IPS-18a (cell line): Measurements from ENCODE around the gene PHF14.

Experiments used
- H3K27ac ChIP-seq: one replicate; pipeline ENCODE4 v1.5.1; 2013; ENCODE audit warnings: low read length
- H3K27me3 ChIP-seq: one replicate; pipeline ENCODE4 v1.6.1; 2013; ENCODE audit warnings: mild to moderate bottlenecking, low read length; ENCODE audit not compliant: control insufficient read depth, insufficient read depth
- H3K36me3 ChIP-seq: one replicate; pipeline ENCODE4 v1.6.1; 2013; ENCODE audit warnings: low read depth, low read length; ENCODE audit not compliant: control insufficient read depth
- H3K4me1 ChIP-seq: one replicate; pipeline ENCODE4 v1.6.1; 2013; ENCODE audit warnings: low read depth, low read length; ENCODE audit not compliant: control insufficient read depth
- H3K4me3 ChIP-seq: one replicate; pipeline ENCODE4 v1.5.1; 2013; ENCODE audit warnings: low read length
- H3K9ac ChIP-seq: one replicate; pipeline ENCODE4 v1.6.1; 2013; ENCODE audit warnings: mild to moderate bottlenecking, low read length, moderate library complexity
- H3K9me3 ChIP-seq: one replicate; pipeline ENCODE4 v1.6.1; 2013; ENCODE audit warnings: low read depth, low read length; ENCODE audit not compliant: control insufficient read depth

PHF14 gene

DNA sequence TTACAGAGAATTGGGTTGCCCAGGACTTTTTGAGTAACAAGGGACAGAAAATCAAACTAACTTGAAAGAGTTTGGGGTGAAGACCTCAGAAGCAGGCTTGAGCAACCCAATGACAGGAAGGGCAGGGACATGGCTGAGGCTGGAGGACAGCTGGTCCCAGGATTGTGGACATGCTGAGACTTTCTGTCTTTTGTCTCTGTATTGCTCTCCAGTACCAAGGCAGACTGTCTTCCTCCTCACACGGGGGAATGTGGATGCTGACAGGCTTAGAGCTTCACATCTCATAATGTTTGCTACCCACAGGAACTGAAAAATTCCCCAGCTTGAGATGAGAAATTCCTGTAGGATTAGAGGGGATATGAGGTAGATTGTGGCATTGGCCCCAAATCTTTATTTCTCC lies 229.6 kb downstream of the PHF14 start:
- no peaks in the 10 kb centered on the region for H3K36me3 ChIP-seq
- no peaks in the 10 kb centered on the region for H3K9me3 ChIP-seq
- H3K27me3 ChIP-seq, result no peaks in the 10 kb centered on the region
- H3K4me3 ChIP-seq, result no peak overlapping the region
- H3K27ac ChIP-seq, result no peak overlapping the region
- H3K9ac ChIP-seq, result no peak overlapping the region
- peaks cover 5% of the 10 kb centered on the region for H3K4me1 ChIP-seq

DNA sequence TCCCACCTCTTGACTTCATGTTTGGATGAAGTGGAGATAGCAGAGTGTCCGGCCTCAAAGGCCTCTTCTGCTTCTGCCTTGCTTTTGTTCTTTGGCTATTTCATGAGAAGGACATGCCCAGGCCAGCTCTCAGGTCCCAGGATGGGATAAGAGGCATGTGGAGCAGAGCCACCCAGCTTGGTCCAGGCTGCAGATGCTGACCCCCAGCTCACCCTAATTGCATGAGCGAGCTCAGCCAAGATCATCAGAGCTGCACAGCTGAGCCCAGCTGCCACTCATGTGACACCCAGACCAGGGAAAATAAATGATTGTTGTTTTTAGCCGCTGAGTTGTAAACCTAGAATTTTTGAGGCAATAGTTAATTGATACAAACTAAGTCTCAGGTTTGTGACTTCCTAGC lies 230.0 kb downstream of the PHF14 start:
- no peaks in the 10 kb centered on the region for H3K9me3 ChIP-seq
- H3K36me3 ChIP-seq, result no peaks in the 10 kb centered on the region
- H3K4me3 ChIP-seq, result no peak overlapping the region
- no peak overlapping the region for H3K9ac ChIP-seq
- H3K4me1 ChIP-seq, result peaks cover 5% of the 10 kb centered on the region
- H3K27me3 ChIP-seq, result no peaks in the 10 kb centered on the region
- no peak overlapping the region for H3K27ac ChIP-seq

DNA sequence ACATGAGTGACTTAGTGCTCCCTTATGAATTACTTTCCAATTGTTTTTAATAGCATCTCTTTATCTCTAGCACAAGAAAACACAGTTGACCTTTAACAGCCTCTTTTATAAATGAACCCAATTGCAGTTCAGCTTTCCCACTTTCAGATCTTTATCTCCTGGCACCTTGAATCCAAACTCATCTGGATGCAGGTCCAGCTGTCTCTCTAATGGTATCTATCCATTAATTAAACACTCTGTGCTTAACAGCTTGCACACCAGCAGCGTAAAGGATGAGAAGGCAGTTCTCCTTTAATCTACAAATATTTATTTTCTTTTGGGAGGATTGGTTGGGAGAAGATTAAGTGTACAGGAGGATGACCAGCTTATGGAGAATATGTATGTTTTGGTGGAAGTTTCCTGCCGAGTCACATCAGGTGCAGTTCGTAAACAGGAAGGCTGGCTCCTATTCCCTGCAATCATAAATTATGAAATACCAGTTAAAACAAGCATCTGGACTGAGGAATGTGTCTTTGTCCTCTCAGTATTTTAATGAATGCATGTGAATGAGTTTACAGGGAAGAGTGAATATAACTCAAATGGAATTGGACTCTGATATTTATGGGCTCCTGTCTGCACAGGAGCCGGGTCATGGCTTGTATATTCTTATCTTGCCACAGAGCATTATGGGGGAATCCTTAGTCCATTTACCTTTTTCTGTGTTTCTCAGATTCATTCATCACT lies 232.7 kb downstream of the PHF14 start:
- Histone ChIP-seq H3K4me1 (no peaks in the 10 kb centered on the region), H3K9ac (no peak overlapping the region), H3K4me3 (no peak overlapping the region), H3K27me3 (no peaks in the 10 kb centered on the region), H3K9me3 (no peaks in the 10 kb centered on the region), H3K27ac (no peak overlapping the region), H3K36me3 (no peaks in the 10 kb centered on the region)

DNA sequence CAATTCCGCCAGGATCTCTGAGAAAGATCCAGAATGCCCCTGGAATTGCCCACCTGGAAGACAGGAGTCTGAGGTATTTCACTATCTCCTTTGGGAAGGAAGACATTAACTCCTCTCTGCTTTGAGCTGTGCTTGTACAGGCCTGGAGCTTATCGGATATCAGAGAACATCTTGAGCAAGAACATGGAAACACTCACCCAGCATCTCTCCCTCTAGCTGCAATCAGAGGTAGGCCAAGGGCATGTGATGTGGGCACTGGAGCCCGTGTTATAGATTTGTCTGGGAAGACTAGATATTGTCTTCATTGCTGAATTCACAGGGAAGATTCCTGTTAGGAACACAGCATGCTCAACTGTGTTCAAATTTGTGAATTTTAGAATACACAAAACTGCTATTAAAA lies 233.9 kb downstream of the PHF14 start:
- H3K9me3 ChIP-seq, result no peaks in the 10 kb centered on the region
- no peak overlapping the region for H3K27ac ChIP-seq
- no peak overlapping the region for H3K9ac ChIP-seq
- H3K36me3 ChIP-seq, result no peaks in the 10 kb centered on the region
- no peaks in the 10 kb centered on the region for H3K27me3 ChIP-seq
- H3K4me1 ChIP-seq, result no peaks in the 10 kb centered on the region
- no peak overlapping the region for H3K4me3 ChIP-seq

DNA sequence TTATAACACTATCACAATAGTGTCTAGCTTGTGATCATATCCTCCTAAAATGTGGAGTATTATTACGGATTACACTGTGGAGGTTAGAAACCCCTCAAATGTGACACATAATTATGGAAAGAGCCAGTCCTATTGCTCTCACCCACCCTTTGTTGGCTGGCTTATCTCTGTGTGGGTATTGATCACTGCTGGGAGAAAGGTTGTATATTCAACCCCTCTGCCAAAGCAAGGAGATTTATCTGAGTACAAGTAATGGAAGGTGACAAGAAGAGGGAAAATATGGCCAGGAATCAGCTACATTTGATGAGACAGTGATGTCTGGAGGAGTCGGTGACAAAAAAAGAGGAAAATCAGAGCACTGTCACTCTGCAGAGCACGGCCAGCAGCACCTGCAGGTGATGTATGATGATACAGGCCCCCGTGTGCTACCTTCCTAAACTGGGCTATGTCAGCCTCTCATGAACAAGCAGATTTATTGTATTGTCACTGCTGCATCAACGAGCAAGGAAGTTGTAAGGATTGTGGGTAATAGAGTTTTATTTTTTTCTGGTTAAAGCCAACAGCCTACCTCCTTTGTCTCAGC lies 235.3 kb downstream of the PHF14 start:
- Histone ChIP-seq H3K9me3 (no peaks in the 10 kb centered on the region), H3K9ac (no peak overlapping the region), H3K27me3 (no peaks in the 10 kb centered on the region), H3K36me3 (no peaks in the 10 kb centered on the region), H3K4me3 (no peak overlapping the region), H3K4me1 (no peaks in the 10 kb centered on the region), H3K27ac (no peak overlapping the region)

DNA sequence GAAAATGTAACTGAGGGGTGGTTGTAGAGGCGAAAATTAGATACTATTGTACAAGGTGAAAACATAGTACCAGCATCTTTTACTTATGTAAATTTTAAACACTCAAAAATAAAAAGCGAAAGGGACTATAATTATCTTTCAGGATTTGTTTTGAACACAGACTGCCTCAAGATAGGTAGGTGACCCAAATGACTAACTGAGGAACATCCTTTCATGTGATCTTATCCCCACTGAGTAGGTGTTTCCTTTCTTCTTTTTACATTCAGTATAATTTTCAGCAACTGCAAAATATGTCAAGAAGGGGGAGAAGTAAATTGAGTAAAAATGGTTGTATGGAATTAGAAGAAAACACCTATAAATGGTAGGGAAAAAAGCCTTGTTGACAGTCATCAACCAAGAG lies 236.7 kb downstream of the PHF14 start:
- Histone ChIP-seq H3K27ac (no peak overlapping the region), H3K4me3 (no peak overlapping the region), H3K27me3 (no peaks in the 10 kb centered on the region), H3K9ac (no peak overlapping the region), H3K4me1 (no peaks in the 10 kb centered on the region), H3K36me3 (no peaks in the 10 kb centered on the region), H3K9me3 (no peaks in the 10 kb centered on the region)

DNA sequence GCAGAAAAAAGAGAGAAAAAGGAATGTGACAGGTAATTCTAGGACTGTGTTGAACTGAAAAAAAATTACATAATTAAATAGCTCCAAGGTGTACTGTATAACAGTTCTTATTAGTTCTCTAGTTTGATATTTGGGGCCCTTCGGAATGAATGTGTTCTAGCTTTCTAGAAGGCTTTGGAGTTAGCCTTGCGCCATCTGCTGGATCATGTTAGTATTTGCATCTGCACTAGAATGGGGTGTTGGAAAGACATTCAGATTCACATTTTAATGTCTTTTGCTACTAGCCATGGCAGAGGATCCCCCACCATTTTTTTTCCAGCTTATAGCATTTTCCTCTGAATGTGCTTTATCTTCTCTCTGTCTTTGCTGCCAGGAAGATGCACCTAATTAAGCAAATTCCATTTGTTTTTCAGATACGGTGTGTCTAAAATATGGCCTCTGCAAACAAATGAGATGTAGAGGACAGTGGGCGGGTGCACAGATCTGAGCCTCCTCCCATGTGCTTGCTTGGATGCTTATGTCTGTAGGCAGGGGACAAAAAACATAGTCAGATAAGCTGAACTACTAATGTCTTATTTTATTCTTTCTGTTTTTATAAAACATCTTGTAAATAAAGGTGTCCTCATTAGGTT lies 238.5 kb downstream of the PHF14 start:
- H3K27me3 ChIP-seq, result no peaks in the 10 kb centered on the region
- no peak overlapping the region for H3K4me3 ChIP-seq
- H3K9me3 ChIP-seq, result no peaks in the 10 kb centered on the region
- H3K9ac ChIP-seq, result no peak overlapping the region
- no peaks in the 10 kb centered on the region for H3K36me3 ChIP-seq
- H3K27ac ChIP-seq, result no peak overlapping the region
- no peaks in the 10 kb centered on the region for H3K4me1 ChIP-seq

DNA sequence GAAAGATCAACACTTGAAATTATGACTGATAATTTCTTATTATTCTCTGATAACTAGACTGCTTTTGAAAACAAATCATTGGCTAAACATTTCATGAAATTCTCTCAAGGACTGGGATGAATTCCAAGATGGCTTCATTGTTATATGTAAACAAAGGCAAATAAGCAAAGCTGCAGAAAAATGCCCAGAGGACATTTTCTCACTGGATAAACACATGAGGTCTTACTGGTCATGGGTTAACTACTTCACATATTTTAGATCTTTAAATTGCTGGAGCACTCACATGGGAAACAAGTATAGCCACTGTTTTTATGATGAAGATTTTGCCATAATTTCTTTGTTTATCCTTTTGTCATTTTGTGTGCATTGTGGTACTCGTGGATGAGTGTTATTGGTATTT lies 239.1 kb downstream of the PHF14 start:
- no peak overlapping the region for H3K4me3 ChIP-seq
- no peak overlapping the region for H3K9ac ChIP-seq
- no peaks in the 10 kb centered on the region for H3K36me3 ChIP-seq
- no peaks in the 10 kb centered on the region for H3K4me1 ChIP-seq
- no peaks in the 10 kb centered on the region for H3K9me3 ChIP-seq
- H3K27me3 ChIP-seq, result no peaks in the 10 kb centered on the region
- no peak overlapping the region for H3K27ac ChIP-seq

DNA sequence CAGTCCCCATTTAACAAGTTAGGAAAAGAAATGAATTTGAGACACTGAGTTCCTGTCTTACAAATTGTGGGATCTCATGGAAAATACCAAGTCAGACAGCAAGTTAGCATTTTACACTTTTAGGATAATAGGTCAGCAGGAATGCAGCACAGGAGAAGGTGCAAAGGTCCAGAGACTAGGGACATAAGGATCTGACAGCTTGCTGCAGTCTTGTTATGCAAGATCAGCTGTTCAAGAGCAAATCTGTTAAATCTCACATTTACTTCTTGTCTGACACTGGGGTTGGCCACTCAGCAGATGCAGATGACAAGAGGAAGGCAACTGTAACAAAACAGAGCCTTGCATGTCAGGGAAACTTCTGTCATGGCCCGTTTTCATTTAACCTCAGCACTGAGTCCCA lies 239.6 kb downstream of the PHF14 start:
- no peaks in the 10 kb centered on the region for H3K4me1 ChIP-seq
- H3K4me3 ChIP-seq, result no peak overlapping the region
- no peak overlapping the region for H3K27ac ChIP-seq
- H3K36me3 ChIP-seq, result no peaks in the 10 kb centered on the region
- H3K9me3 ChIP-seq, result no peaks in the 10 kb centered on the region
- H3K9ac ChIP-seq, result no peak overlapping the region
- no peaks in the 10 kb centered on the region for H3K27me3 ChIP-seq

DNA sequence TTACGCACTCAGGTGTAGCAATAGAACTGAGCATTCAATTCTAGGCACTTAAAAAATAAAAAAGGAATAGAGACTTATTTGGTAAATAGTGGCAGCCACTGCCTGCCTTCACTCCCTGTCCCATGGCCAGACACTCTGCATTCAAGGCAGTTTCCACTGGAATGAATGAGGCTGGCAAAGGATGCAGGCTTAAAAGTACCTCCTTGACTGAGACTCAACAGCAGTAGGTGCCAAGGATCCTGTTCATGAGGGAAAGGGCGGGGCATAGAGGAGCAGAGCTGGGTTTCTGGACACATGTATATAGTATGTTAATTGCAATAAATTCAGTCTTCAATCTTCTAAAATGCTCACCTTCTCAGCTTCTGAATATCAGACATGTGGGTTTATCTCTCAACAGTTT lies 242.6 kb downstream of the PHF14 start:
- Histone ChIP-seq H3K4me3 (no peak overlapping the region), H3K36me3 (no peaks in the 10 kb centered on the region), H3K27ac (no peak overlapping the region), H3K9ac (no peak overlapping the region), H3K4me1 (no peaks in the 10 kb centered on the region), H3K9me3 (no peaks in the 10 kb centered on the region), H3K27me3 (no peaks in the 10 kb centered on the region)

DNA sequence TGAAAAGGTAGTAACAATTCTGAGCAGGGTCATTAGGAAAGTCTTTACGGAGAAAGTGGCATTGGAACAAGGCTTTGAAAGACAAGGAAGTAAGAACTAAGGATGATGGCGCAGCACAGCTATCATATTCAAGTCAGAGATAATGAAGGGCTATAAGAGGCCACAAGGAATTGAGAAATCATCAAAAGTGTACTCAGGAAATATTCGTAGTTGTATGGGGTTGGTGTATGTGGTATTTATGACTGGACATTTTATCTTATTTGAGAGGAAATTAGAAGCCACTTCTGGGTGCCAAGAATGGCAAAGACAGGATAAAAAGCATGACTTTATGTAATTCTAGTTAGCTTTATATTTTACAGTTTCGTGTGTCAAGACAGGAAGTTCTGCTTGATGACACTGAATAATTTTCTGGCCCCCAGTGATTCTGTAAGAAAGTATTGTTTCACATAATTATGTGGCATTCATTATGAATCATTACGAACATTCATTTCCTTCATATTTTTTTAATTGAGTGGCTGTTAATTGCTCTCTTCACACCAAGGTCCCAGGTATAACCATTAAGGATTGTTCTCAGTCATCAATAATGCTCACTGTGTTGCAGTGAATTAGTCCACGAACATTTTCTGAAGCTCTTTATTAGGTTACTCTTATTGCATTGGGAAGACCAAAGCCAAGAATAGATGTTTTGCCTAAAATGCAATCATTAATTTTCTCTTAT lies 244.3 kb downstream of the PHF14 start:
- no peak overlapping the region for H3K27ac ChIP-seq

More for the DNA sequence above, 244.3 kb downstream of the PHF14 start:
- Histone ChIP-seq H3K27me3 (no peaks in the 10 kb centered on the region), H3K9me3 (no peaks in the 10 kb centered on the region), H3K36me3 (no peaks in the 10 kb centered on the region), H3K9ac (no peak overlapping the region), H3K4me1 (no peaks in the 10 kb centered on the region), H3K4me3 (no peak overlapping the region)
